Breast epithelium (tissue), 4 donors: ENCODE data around the gene DMXL2. TPM values are rescaled to one million over a fixed set of nuclear protein-coding genes. Genes with fewer than 3 reads are reported as not detected.
"Not testable (repeated sequence)": the region's sequence is repeated elsewhere in the genome, so short reads cannot be mapped to it uniquely, and the experiment has no call there.

Source experiments
- DNase-seq, 2 donors: peaks; one replicate each; pipeline ENCODE4 v3.0.0-alpha.2; 2019; ENCODE audit warnings: low spot score in 2 of 2
- H3K27ac ChIP-seq, 2 donors: fragments of 200-600 bp; sonication (generic) in 1 of 2; one replicate each; pipeline ENCODE4 v1.5.1; 2016 to 2019; ENCODE audit warnings: mild to moderate bottlenecking in 1 of 2
- H3K27me3 ChIP-seq, 2 donors: fragments of 200-600 bp; sonication (generic) in 1 of 2; one replicate each; pipeline versions ENCODE4 v1.5.1 to v1.6.0; 2017 to 2019; ENCODE audit warnings: control low read depth in 1 of 2, mild to moderate bottlenecking in 1 of 2
- H3K36me3 ChIP-seq: fragments of 200-600 bp; one replicate; pipeline ENCODE4 v1.5.1; 2019
- H3K4me1 ChIP-seq, 2 donors: fragments of 200-600 bp; sonication (generic); one replicate each; pipeline ENCODE4 v1.5.1; 2016 to 2019; ENCODE audit warnings: control low read depth in 1 of 2
- H3K4me3 ChIP-seq, 3 donors: fragments of 200-600 bp; sonication (generic); 1 replicate in 2 of 3; 2 replicates in 1 of 3; pipeline ENCODE4 v1.5.1; 2016 to 2019; ENCODE audit warnings: mild to moderate bottlenecking in 3 of 3, moderate library complexity in 2 of 3
- H3K9me3 ChIP-seq, 2 donors: fragments of 200-600 bp; sonication (generic) in 1 of 2; one replicate each; pipeline ENCODE4 v1.5.1; 2016 to 2019; ENCODE audit warnings: control low read depth in 1 of 2
- POLR2A ChIP-seq: fragments of 450-650 bp; IDR thresholded peaks from one replicate; pipeline ENCODE4 v1.6.1; 2016; ENCODE audit warnings: antibody characterized with exemption, mild to moderate bottlenecking, moderate library complexity
- POLR2AphosphoS5 ChIP-seq, 3 donors: sonication (generic); formaldehyde crosslinking; IDR thresholded peaks; one replicate each; pipeline ENCODE4 v1.6.1; 2017; ENCODE audit warnings: antibody characterized with exemption in 3 of 3
- intact Hi-C: fragments of 100-400 bp; cut with DNase I; formaldehyde crosslinking; loops from one replicate; pipeline ENCODE4 v1.15.1; 2023; ENCODE audit warnings: low total_unique reads
- total RNA-seq, 3 donors: library from RNA; depleted of rRNA; stranded (reverse); fragments of >200 nt; gene quantifications; one replicate each; pipeline ENCODE4 v1.1.0, GENCODE V29; 2016
- TF ChIP-seq, protein P1 (sequence below), 3 donors: fragments of 450-650 bp; IDR thresholded peaks; one replicate each; pipeline ENCODE4 v1.5.1; 2016 to 2017; ENCODE audit warnings: antibody characterized with exemption in 3 of 3, mild to moderate bottlenecking in 3 of 3, moderate library complexity in 3 of 3

Gene DMXL2
- total RNA-seq, 3 donors from 2014 or later = 28.5 to 73.9 (median 36.4) TPM

- no peak overlapping the region for H3K4me3 ChIP-seq
- intact Hi-C loops = no loop called here
- no peaks in the 10 kb centered on the region for H3K4me1 ChIP-seq
- H3K27ac ChIP-seq = no peak overlapping the region
- DNase-seq = no peak
- H3K9me3 ChIP-seq = no peaks in the 10 kb centered on the region
- no peaks in the 10 kb centered on the region for H3K27me3 ChIP-seq
- TF ChIP-seq POLR2AphosphoS5 (IDR thresholded peaks at IDR 0.05) (no peak), POLR2A (no peak)
- TF ChIP-seq, protein P1, sequence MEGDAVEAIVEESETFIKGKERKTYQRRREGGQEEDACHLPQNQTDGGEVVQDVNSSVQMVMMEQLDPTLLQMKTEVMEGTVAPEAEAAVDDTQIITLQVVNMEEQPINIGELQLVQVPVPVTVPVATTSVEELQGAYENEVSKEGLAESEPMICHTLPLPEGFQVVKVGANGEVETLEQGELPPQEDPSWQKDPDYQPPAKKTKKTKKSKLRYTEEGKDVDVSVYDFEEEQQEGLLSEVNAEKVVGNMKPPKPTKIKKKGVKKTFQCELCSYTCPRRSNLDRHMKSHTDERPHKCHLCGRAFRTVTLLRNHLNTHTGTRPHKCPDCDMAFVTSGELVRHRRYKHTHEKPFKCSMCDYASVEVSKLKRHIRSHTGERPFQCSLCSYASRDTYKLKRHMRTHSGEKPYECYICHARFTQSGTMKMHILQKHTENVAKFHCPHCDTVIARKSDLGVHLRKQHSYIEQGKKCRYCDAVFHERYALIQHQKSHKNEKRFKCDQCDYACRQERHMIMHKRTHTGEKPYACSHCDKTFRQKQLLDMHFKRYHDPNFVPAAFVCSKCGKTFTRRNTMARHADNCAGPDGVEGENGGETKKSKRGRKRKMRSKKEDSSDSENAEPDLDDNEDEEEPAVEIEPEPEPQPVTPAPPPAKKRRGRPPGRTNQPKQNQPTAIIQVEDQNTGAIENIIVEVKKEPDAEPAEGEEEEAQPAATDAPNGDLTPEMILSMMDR (IDR thresholded peaks at IDR 0.05) = no peak
- no peaks in the 10 kb centered on the region for H3K36me3 ChIP-seq
These were observed 184.0 kb downstream of the DMXL2 start for GRCh38 chr15:51438526-51438925.

- no peak overlapping the region for H3K27ac ChIP-seq
- no peaks in the 10 kb centered on the region for H3K36me3 ChIP-seq
- TF ChIP-seq, protein P1 (IDR thresholded peaks at IDR 0.05) = no peak
- TF ChIP-seq POLR2A = no peak
- no peak for TF ChIP-seq POLR2AphosphoS5 (IDR thresholded peaks at IDR 0.05)
- H3K4me3 ChIP-seq = no peak overlapping the region
- H3K9me3 ChIP-seq = no peaks in the 10 kb centered on the region
- H3K27me3 ChIP-seq = no peaks in the 10 kb centered on the region
- intact Hi-C loops = no loop called here
- no peak for DNase-seq
- H3K4me1 ChIP-seq = no peaks in the 10 kb centered on the region
These were observed 197.0 kb downstream of the DMXL2 start for GRCh38 chr15:51425517-51426040.

GRCh38 chr15:51424780-51425179 is 197.8 kb downstream of the DMXL2 start:
- intact Hi-C loops = no loop called here
- no peaks in the 10 kb centered on the region for H3K4me1 ChIP-seq
- H3K27ac ChIP-seq = no peak overlapping the region
- DNase-seq = no peak
- H3K9me3 ChIP-seq = no peaks in the 10 kb centered on the region
- TF ChIP-seq POLR2AphosphoS5 (IDR thresholded peaks at IDR 0.05) = no peak
- TF ChIP-seq POLR2A = no peak
- TF ChIP-seq, protein P1 (IDR thresholded peaks at IDR 0.05) = no peak
- H3K4me3 ChIP-seq = no peak overlapping the region
- H3K27me3 ChIP-seq = no peaks in the 10 kb centered on the region
- no peaks in the 10 kb centered on the region for H3K36me3 ChIP-seq

- intact Hi-C loops, H3K27ac ChIP-seq, H3K9me3 ChIP-seq, H3K4me1 ChIP-seq, H3K4me3 ChIP-seq, H3K27me3 ChIP-seq, DNase-seq, H3K36me3 ChIP-seq: not testable (repeated sequence)
These were observed 199.5 kb downstream of the DMXL2 start for GRCh38 chr15:51423040-51423439.

DNA sequence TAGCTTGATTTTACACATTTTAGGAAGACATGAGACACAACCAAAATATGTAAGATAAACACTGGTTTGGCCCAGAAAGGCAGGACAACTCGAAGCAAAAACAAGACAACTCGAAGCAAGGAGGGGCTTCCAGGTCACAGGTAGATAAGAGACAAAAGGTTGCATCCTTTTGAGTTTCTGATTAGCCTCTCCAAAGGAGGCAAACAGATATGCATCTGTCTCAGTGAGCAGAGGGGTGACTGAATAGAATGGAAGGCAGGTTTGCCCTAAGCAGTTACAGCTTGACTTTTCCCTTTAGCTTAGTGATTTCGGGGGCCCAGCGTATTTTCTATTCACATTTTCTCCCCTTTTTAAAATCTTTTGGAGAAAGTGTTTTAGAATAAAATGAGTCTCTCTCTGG is 206.4 kb downstream of the DMXL2 start:
- Histone ChIP-seq H3K36me3 (no peaks in the 10 kb centered on the region), H3K27ac (no peak overlapping the region)
- intact Hi-C loops = no loop called here

More for the DNA sequence above, 206.4 kb downstream of the DMXL2 start:
- TF ChIP-seq POLR2AphosphoS5 (IDR thresholded peaks at IDR 0.05) (no peak), POLR2A (no peak)
- TF ChIP-seq, protein P1 (IDR thresholded peaks at IDR 0.05) = no peak
- DNase-seq = no peak
- Histone ChIP-seq H3K27me3 (no peaks in the 10 kb centered on the region), H3K4me3 (no peak overlapping the region), H3K9me3 (no peaks in the 10 kb centered on the region), H3K4me1 (no peaks in the 10 kb centered on the region)
